ENCODE results near the gene DENND5B. TPM values are rescaled to one million over a fixed set of nuclear protein-coding genes. Genes with fewer than 3 reads are reported as not detected.

DENND5B gene
- total RNA-seq, 1 donor from 2014 or later, result 20.0 TPM

GRCh38 chr12:31594681-31595080 is 3.7 kb upstream of the DENND5B start:
- peaks cover 7% of the 10 kb centered on the region for H3K36me3 Mint-ChIP-seq (ENCODE audit: low read depth, unreplicated experiment)
- no peaks in the 10 kb centered on the region for H3K9me3 Mint-ChIP-seq (ENCODE audit: unreplicated experiment)
- no peak for DNase-seq (ENCODE audit: low spot score)
- no peak overlapping the region for H3K4me3 Mint-ChIP-seq (ENCODE audit: unreplicated experiment)
- H3K4me1 Mint-ChIP-seq (ENCODE audit: unreplicated experiment), result peaks cover 7% of the 10 kb centered on the region
- no peak overlapping the region for H3K27ac Mint-ChIP-seq (ENCODE audit: unreplicated experiment)
- H3K27me3 Mint-ChIP-seq (ENCODE audit: unreplicated experiment), result peaks cover 6% of the 10 kb centered on the region
- no peak for TF ChIP-seq CTCF (IDR thresholded peaks at IDR 0.05; ENCODE audit: unreplicated experiment)

- Mint-ChIP-seq H3K4me1 (ENCODE audit: unreplicated experiment) (peaks cover 14% of the 10 kb centered on the region), H3K4me3 (ENCODE audit: unreplicated experiment) (peak overlapping the region; percentile 98), H3K27ac (ENCODE audit: unreplicated experiment) (peak overlapping the region; percentile 78), H3K9me3 (ENCODE audit: unreplicated experiment) (no peaks in the 10 kb centered on the region), H3K27me3 (ENCODE audit: unreplicated experiment) (peaks cover 17% of the 10 kb centered on the region), H3K36me3 (ENCODE audit: low read depth, unreplicated experiment) (peaks cover 13% of the 10 kb centered on the region)
- peak; percentile 16 for DNase-seq (ENCODE audit: low spot score)
- no peak for TF ChIP-seq CTCF (IDR thresholded peaks at IDR 0.05; ENCODE audit: unreplicated experiment)
Measured at GRCh38 chr12:31591380-31591901, 505 bp upstream of the DENND5B start.

- no peak for TF ChIP-seq CTCF (IDR thresholded peaks at IDR 0.05; ENCODE audit: unreplicated experiment)
- Mint-ChIP-seq H3K27me3 (ENCODE audit: unreplicated experiment) (peaks cover 17% of the 10 kb centered on the region), H3K4me1 (ENCODE audit: unreplicated experiment) (peaks cover 14% of the 10 kb centered on the region), H3K9me3 (ENCODE audit: unreplicated experiment) (no peaks in the 10 kb centered on the region), H3K27ac (ENCODE audit: unreplicated experiment) (peak overlapping the region; percentile 85), H3K36me3 (ENCODE audit: low read depth, unreplicated experiment) (peaks cover 13% of the 10 kb centered on the region), H3K4me3 (ENCODE audit: unreplicated experiment) (peak overlapping the region; percentile 99)
- peak; percentile 70 for DNase-seq (ENCODE audit: low spot score)
Measured at GRCh38 chr12:31589904-31590641, 863 bp downstream of the DENND5B start.

- no peak for TF ChIP-seq CTCF (IDR thresholded peaks at IDR 0.05; ENCODE audit: unreplicated experiment)
- no peaks in the 10 kb centered on the region for H3K9me3 Mint-ChIP-seq (ENCODE audit: unreplicated experiment)
- peaks cover 14% of the 10 kb centered on the region for H3K4me1 Mint-ChIP-seq (ENCODE audit: unreplicated experiment)
- H3K27me3 Mint-ChIP-seq (ENCODE audit: unreplicated experiment), result peaks cover 17% of the 10 kb centered on the region
- peaks cover 13% of the 10 kb centered on the region for H3K36me3 Mint-ChIP-seq (ENCODE audit: low read depth, unreplicated experiment)
- H3K27ac Mint-ChIP-seq (ENCODE audit: unreplicated experiment), result peak overlapping the region; percentile 85
- H3K4me3 Mint-ChIP-seq (ENCODE audit: unreplicated experiment), result peak overlapping the region; percentile 99
- DNase-seq (ENCODE audit: low spot score), result peak; percentile 45
Measured at GRCh38 chr12:31589598-31589903, 1.4 kb downstream of the DENND5B start.

GRCh38 chr12:31588976-31589375 is 2.0 kb downstream of the DENND5B start:
- no peak for DNase-seq (ENCODE audit: low spot score)
- Mint-ChIP-seq H3K27me3 (ENCODE audit: unreplicated experiment) (peaks cover 17% of the 10 kb centered on the region), H3K4me3 (ENCODE audit: unreplicated experiment) (peak overlapping the region; percentile 99), H3K9me3 (ENCODE audit: unreplicated experiment) (no peaks in the 10 kb centered on the region), H3K36me3 (ENCODE audit: low read depth, unreplicated experiment) (peaks cover 13% of the 10 kb centered on the region), H3K27ac (ENCODE audit: unreplicated experiment) (peak overlapping the region; percentile 18), H3K4me1 (ENCODE audit: unreplicated experiment) (peaks cover 14% of the 10 kb centered on the region)
- no peak for TF ChIP-seq CTCF (IDR thresholded peaks at IDR 0.05; ENCODE audit: unreplicated experiment)

Measured in endothelial cell (in vitro differentiated cells).